ENCODE data around the gene TUBG2. TPM values are rescaled to one million over a fixed set of nuclear protein-coding genes. Genes with fewer than 3 reads are reported as not detected.
A peak's percentile ranks its signal among the peaks of the same experiment; 100 is the strongest.
"Not testable (repeated sequence)": the region's sequence is repeated elsewhere in the genome, so short reads cannot be mapped to it uniquely, and the experiment has no call there.

The TUBG2 gene
- total RNA-seq, 4 donors from 2014 or later = 16.5 to 27.9 (median 20.0) TPM

DNA sequence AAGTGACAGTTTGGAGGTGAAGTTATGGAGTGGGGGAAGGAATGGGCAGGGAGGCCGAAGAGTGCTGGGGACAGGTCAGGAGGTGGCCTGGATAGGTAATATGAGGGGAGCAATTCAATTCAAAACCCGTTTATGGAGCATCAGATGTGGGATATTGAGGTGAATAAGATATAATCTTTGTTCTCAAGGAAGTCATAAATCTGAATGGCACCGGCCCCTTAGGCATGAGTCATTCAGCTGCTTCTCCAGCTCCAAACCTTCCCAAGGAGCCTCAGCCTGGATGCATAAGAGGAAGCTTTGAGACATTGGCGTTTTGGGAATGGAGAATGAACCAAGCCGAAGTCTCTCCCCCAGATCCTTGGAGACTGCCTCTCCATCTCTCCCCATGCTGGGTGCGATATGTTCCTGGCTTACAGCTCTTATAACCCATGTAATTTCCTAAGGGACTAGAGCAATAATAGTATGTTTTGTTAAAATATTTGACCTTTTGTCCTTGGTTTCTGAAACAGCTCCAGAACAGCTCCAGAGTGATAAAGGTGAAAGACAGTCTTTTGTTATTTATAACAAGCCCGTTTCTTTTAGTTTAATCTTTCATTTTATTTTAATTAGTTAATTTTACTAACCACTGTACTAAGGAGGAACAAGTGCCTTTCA lies 1.7 kb downstream of the TUBG2 start:
- ATAC-seq (ENCODE audit: low FRiP score) (no peak), DNase-seq (ENCODE audit: low spot score) (no peak)
- no peak for TF ChIP-seq CTCF (IDR thresholded peaks at IDR 0.05)

GRCh38 chr17:42665581-42666001 lies 6.5 kb downstream of the TUBG2 start:
- DNase-seq (ENCODE audit: low spot score) (no peak), ATAC-seq (ENCODE audit: low FRiP score) (no peak)
- TF ChIP-seq CTCF (IDR thresholded peaks at IDR 0.05) = no peak

- not testable (repeated sequence) for ATAC-seq (ENCODE audit: low FRiP score); DNase-seq (ENCODE audit: low spot score)
Observed at GRCh38 chr17:42666126-42666525, 7.0 kb downstream of the TUBG2 start.

DNA sequence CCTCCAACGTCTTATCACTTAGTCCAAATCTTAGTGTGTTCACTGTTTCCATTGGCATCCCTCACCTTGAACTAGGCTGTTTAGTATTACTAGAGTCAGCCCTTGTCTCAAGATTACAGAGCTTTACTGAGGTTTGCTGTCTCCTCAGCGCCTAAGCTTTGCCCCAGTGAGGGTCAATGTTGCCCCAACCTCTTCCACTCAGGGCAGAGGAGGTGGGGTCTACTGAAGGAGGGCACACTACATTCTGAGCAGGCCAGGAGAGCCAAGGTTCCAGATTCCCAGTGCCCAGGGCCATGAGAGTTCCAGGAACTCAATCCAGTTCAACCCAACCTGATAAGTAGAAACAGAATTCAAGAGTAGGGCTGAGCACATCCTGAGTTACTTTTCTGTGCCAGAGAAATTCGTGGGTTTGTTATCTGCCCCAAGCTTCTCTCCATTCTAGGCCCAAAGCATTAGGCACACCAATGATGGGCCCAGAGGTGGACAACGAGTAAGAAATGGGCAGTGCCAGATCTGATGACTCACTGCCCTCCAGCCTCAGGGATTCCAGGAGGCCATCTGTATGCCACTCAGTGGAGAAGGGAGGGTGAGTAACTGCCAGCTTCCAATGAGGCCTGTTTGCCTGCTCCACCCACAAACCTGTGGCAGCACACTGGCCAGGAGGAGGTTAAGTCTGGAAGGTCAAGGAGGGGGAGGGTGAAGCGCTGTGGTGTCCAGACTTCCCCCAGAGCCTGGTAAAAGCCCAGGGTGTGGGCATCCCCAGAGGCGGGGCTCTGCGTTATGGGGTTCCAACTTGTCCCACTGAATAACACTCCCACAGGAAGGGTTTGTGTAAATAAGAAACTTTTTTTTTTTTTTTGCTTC lies 8.2 kb downstream of the TUBG2 start:
- no peak for TF ChIP-seq CTCF (IDR thresholded peaks at IDR 0.05)
- no peak for DNase-seq (ENCODE audit: low spot score)
- ATAC-seq (ENCODE audit: low FRiP score) = peak; percentile 93

DNA sequence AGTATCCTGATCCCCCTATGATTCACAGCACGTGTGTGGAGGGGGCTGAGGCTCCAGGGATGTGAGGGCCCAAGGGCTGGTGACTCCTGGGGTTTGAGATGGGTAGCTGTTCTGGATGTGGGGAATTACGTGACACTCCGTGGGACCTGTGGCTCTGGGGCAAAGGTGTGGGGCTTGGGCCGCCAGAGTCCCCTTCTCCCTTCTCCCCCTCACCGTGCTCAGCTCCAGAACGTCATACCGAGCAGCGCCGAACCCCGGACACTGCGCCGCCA lies 10.6 kb downstream of the TUBG2 start:
- DNase-seq (ENCODE audit: low spot score) = no peak
- no peak for TF ChIP-seq CTCF (IDR thresholded peaks at IDR 0.05)
- no peak for ATAC-seq (ENCODE audit: low FRiP score)

DNA sequence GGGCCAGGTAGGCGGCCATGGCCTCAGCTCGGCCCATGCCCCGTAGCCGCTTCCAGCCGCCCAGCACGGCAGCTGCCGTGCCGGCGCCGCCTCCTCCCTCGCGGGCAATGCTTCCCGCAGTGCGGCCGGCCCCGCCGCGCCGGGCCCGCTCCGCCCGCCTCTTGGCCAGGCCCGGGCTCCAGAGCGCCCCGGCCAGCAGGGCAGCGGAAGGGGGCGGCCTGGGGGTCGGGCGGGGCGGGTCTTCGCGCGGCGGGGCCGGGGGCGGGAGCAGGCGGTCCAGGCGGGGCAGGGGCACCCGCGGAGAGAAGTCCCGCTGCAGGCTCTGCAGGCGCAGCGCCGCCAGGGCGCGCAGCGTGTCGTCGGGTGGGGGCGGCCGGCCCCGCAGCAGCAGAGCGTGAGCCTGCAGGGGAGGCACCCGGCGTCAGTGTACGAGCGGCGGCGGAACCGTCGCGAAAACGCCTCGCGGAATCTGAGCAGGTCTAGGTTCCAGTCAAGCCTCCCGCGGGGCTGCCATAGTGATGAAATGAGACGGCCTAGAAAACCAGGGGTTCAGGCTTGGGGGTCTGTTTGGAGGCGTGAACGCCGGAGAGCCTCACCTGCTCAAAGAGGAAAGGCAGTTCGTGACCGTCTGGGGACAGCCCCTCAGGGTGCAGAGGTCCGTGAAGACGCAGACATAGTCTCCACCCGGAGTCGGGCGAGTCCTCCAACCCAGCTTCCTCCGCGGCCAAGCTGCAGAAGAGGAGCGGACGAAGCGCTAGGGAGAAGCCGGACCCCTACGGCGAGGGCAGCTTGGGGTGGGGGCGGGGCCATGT lies 11.1 kb downstream of the TUBG2 start:
- no peak for TF ChIP-seq CTCF (IDR thresholded peaks at IDR 0.05)
- no peak for ATAC-seq (ENCODE audit: low FRiP score)
- DNase-seq (ENCODE audit: low spot score) = no peak

Data from omental fat pad (tissue), 4 donors.